GM12801 (cell line): ENCODE data around the gene PLCL1.

Source experiments
- CTCF ChIP-seq: IDR thresholded peaks from one replicate; pipeline ENCODE4 v1.5.1; 2011; ENCODE audit warnings: control low read depth; ENCODE audit not compliant: insufficient read length; ENCODE audit errors: extremely low read depth

Gene PLCL1

GRCh38 chr2:198100346-198100745 is 296.0 kb downstream of the PLCL1 start:
- no peak for TF ChIP-seq CTCF

- no peak for TF ChIP-seq CTCF
These were observed 297.3 kb downstream of the PLCL1 start for GRCh38 chr2:198101688-198102087.

GRCh38 chr2:198102120-198102519 is 297.7 kb downstream of the PLCL1 start:
- no peak for TF ChIP-seq CTCF

- no peak for TF ChIP-seq CTCF
These were observed 298.5 kb downstream of the PLCL1 start for GRCh38 chr2:198102856-198103255.

GRCh38 chr2:198106621-198107385 is 302.4 kb downstream of the PLCL1 start:
- no peak for TF ChIP-seq CTCF

GRCh38 chr2:198113316-198113715 is 308.9 kb downstream of the PLCL1 start:
- TF ChIP-seq CTCF: no peak

- TF ChIP-seq CTCF: no peak
These were observed 309.7 kb downstream of the PLCL1 start for GRCh38 chr2:198114064-198114463.

- TF ChIP-seq CTCF: no peak
These were observed 310.8 kb downstream of the PLCL1 start for GRCh38 chr2:198115201-198115600.
